ENCODE results near the gene SHMT2. TPM values are rescaled to one million over a fixed set of nuclear protein-coding genes. Genes with fewer than 3 reads are reported as not detected.

Gene SHMT2
- total and polyA plus RNA-seq, 2 donors from 2014 or later, result 49.3 to 70.1 TPM

DNA sequence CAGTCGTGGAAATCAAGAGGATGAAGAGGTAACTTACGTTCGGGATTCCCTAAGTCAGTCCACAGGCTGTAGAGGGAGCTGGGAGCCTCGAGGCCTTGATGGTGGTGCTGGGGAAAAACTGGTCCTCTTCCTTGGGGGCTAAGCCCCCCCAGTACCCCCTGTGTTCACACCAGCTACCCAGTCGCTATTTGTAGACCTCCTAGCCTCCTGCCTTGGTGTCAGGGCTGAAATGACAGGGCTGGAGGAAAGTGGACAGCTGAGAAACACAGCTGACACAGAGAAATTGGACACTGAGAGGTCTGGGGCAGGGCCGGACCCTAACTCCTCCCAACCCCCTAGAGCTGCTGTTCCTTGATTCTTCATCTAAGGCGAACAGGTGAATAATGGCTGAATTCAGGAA, 21.4 kb downstream of the SHMT2 start, which contains the start of gene STAC3:
Gene STAC3 (minus strand): TSS at position 232 of the 400 bp plus-strand sequence. CDS start 1,551 bp downstream, outside the sequence.
- H3K4me3 ChIP-seq (ENCODE audit: low read length in 3 of 3), result no peak within 1 kb of the TSS
- H3K27me3 ChIP-seq (ENCODE audit: control insufficient read depth, insufficient read depth, low read length), result no peaks in the 10 kb centered on the region
- intact Hi-C loops (cut with DNase I), result no loop called here
- peaks cover 0 to 9% (median 5%) of the 10 kb centered on the region in 3 donors for H3K36me3 ChIP-seq (ENCODE audit: control insufficient read depth in 2 of 3, insufficient read depth in 3 of 3, low read length in 3 of 3)
- no peak within 1 kb of the TSS for H3K27ac ChIP-seq (ENCODE audit: low read depth in 2 of 2, low read length in 2 of 2)
- no peak within 1 kb of the TSS for H3K9ac ChIP-seq (ENCODE audit: low read length in 3 of 3)
- H3K9me3 ChIP-seq (ENCODE audit: control insufficient read depth in 2 of 3, insufficient read depth in 1 of 3, low read length in 3 of 3), result no peaks in the 10 kb centered on the region
- no peak for FAIRE-seq
- no peak for DNase-seq
- H3K4me1 ChIP-seq (ENCODE audit: control insufficient read depth in 2 of 3, insufficient read depth in 2 of 3, low read depth in 1 of 3, low read length in 3 of 3), result no peaks in the 10 kb centered on the region
- TF ChIP-seq, protein P1, sequence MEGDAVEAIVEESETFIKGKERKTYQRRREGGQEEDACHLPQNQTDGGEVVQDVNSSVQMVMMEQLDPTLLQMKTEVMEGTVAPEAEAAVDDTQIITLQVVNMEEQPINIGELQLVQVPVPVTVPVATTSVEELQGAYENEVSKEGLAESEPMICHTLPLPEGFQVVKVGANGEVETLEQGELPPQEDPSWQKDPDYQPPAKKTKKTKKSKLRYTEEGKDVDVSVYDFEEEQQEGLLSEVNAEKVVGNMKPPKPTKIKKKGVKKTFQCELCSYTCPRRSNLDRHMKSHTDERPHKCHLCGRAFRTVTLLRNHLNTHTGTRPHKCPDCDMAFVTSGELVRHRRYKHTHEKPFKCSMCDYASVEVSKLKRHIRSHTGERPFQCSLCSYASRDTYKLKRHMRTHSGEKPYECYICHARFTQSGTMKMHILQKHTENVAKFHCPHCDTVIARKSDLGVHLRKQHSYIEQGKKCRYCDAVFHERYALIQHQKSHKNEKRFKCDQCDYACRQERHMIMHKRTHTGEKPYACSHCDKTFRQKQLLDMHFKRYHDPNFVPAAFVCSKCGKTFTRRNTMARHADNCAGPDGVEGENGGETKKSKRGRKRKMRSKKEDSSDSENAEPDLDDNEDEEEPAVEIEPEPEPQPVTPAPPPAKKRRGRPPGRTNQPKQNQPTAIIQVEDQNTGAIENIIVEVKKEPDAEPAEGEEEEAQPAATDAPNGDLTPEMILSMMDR (IDR thresholded peaks at IDR 0.05; ENCODE audit: borderline replicate concordance, extremely low read depth, insufficient read depth), result no peak

DNA sequence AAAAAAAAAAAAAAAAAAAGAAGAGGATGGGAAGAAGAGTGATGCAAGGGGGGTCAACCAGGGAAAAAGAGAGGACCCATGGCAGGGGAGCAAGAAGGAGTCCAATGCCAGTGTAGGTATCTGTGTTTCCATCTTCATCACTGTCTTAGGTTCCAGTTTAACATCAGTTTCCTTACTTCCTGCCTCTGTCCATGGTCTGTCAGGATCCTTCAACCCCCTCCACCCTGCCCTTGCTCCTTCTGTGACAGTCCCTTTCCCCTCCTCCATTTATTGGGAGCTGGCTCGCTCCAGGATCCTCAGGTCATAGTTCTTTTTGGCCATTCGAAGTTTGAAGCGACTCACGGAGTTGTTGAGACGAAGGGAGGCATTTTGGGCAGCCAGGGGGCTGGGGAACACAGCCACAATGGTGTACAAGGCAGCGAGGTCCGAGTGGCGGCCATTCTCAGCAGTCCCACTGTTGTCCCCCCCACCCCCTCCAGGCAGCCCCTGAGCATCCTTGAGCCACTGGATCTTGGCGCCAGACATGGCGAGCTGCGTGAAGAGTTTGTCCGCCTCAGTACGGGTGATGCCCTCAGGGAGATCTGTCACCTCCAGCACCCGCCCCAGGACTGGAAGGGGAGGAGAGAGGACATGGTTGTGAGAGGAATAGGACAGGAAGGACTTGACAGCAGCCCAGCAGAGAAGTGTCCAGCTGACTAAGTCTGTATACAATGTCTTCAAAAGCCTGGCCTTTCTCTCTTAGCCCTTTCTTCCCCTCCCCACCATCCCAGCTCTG, 25.2 kb downstream of the SHMT2 start:
- H3K27me3 ChIP-seq (ENCODE audit: control insufficient read depth, insufficient read depth, low read length), result no peaks in the 10 kb centered on the region
- H3K4me1 ChIP-seq (ENCODE audit: control insufficient read depth in 2 of 3, insufficient read depth in 2 of 3, low read depth in 1 of 3, low read length in 3 of 3), result no peaks in the 10 kb centered on the region
- H3K9me3 ChIP-seq (ENCODE audit: control insufficient read depth in 2 of 3, insufficient read depth in 1 of 3, low read length in 3 of 3), result no peaks in the 10 kb centered on the region
- no peak overlapping the region for H3K4me3 ChIP-seq (ENCODE audit: low read length in 3 of 3)
- no peak overlapping the region for H3K27ac ChIP-seq (ENCODE audit: low read depth in 2 of 2, low read length in 2 of 2)
- no peak for FAIRE-seq
- intact Hi-C loops (cut with DNase I), result no loop called here
- no peak overlapping the region for H3K9ac ChIP-seq (ENCODE audit: low read length in 3 of 3)
- TF ChIP-seq, protein P1 (IDR thresholded peaks at IDR 0.05; ENCODE audit: borderline replicate concordance, extremely low read depth, insufficient read depth), result no peak
- H3K36me3 ChIP-seq (ENCODE audit: control insufficient read depth in 2 of 3, insufficient read depth in 3 of 3, low read length in 3 of 3), result peaks cover 6 to 40% (median 27%) of the 10 kb centered on the region in 3 donors
- DNase-seq, result no peak

DNA sequence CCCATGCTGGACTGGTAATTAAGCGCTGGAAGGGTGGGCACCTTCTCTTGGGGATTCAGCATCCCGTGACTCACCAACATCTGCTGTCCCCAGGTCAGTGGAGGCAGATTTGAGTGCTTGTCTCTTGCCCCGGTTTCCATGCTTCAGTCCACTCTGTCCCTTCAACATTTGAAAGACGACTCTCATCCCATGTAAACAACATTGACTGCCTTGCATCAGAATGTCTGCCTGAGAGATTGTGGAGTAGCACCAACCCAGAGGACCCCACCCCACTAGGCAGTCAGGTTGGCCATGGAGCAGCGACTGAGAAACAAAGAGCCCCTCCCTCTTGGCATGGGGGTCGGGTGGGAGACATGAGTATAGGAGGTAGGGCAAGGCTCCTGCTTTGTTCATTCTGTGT, 26.4 kb downstream of the SHMT2 start:
- intact Hi-C loops (cut with DNase I), result no loop called here
- H3K27ac ChIP-seq (ENCODE audit: low read depth in 2 of 2, low read length in 2 of 2), result no peak overlapping the region
- no peak for FAIRE-seq
- H3K27me3 ChIP-seq (ENCODE audit: control insufficient read depth, insufficient read depth, low read length), result no peaks in the 10 kb centered on the region
- DNase-seq, result no peak
- no peaks in the 10 kb centered on the region for H3K4me1 ChIP-seq (ENCODE audit: control insufficient read depth in 2 of 3, insufficient read depth in 2 of 3, low read depth in 1 of 3, low read length in 3 of 3)
- TF ChIP-seq, protein P1 (IDR thresholded peaks at IDR 0.05; ENCODE audit: borderline replicate concordance, extremely low read depth, insufficient read depth), result no peak
- H3K9me3 ChIP-seq (ENCODE audit: control insufficient read depth in 2 of 3, insufficient read depth in 1 of 3, low read length in 3 of 3), result no peaks in the 10 kb centered on the region
- no peak overlapping the region for H3K9ac ChIP-seq (ENCODE audit: low read length in 3 of 3)
- H3K36me3 ChIP-seq (ENCODE audit: control insufficient read depth in 2 of 3, insufficient read depth in 3 of 3, low read length in 3 of 3), result peaks cover 6 to 50% (median 31%) of the 10 kb centered on the region in 3 donors
- no peak overlapping the region for H3K4me3 ChIP-seq (ENCODE audit: low read length in 3 of 3)

Measured in kidney (tissue), 14 donors.